HFFc6 (cell line): ENCODE data around the gene MS4A13. TPM values are rescaled to one million over a fixed set of nuclear protein-coding genes. Genes with fewer than 3 reads are reported as not detected.

Source experiments
- DNase-seq: peaks from one replicate; pipeline ENCODE4 v3.0.0-alpha.2; 2018
- H3K27ac Mint-ChIP-seq: 2 replicates; pipeline ENCODE4 v1.8.0; 2020; ENCODE audit warnings: mild to moderate bottlenecking, mixed read lengths
- H3K27me3 Mint-ChIP-seq: 2 replicates; pipeline ENCODE4 v1.8.0; 2021; ENCODE audit warnings: mild to moderate bottlenecking, moderate library complexity, mixed read lengths; ENCODE audit not compliant: insufficient read depth
- H3K36me3 Mint-ChIP-seq: 2 replicates; pipeline ENCODE4 v1.8.0; 2021; ENCODE audit warnings: low read depth, mixed read lengths
- H3K4me1 Mint-ChIP-seq: 2 replicates; pipeline ENCODE4 v1.8.0; 2020; ENCODE audit warnings: low read depth, mixed read lengths
- H3K4me3 Mint-ChIP-seq: 2 replicates; pipeline ENCODE4 v1.8.0; 2020; ENCODE audit warnings: mild to moderate bottlenecking, moderate library complexity, mixed read lengths
- H3K9me3 Mint-ChIP-seq: 2 replicates; pipeline ENCODE4 v1.8.0; 2020; ENCODE audit warnings: mild to moderate bottlenecking, mixed read lengths
- total RNA-seq, 6 experiments: library from RNA; stranded (reverse); fragmentation: NEBNext Ultra II Directional; extraction: Animal tissue kit (Norgen Biotek cat#: 25700); gene quantifications; 2 replicates in 1 of 6; 3 replicates in 5 of 6; pipeline ENCODE4 v1.2.3, GENCODE V29; 2021
- TF ChIP-seq, protein P1 (sequence below): fragments of 200-600 bp; sonication (generic); IDR thresholded peaks from 2 replicates; pipeline ENCODE4 v1.5.0; 2021; ENCODE audit warnings: antibody characterized with exemption, mild to moderate bottlenecking

MS4A13 gene
- total RNA-seq, 6 experiments from 2014 or later = not detected

DNA sequence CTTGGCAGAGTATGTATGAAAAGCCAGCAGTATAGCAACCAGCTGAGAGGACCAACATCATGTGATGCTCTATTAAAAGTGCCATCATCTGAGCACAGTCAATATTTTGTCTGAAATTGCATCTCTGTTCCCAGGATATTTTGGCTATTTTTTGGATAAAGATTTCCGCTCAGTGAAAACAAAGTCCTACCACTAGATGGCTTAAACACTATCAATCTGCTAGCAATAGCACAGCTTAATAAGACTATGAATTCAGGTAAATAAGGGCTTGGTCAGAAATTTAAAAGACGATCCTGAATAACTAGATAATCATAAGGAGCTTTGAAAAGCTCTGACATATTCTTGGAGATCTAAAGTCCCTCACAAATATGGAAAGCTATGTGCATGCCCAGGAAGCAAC lies 74.4 kb downstream of the MS4A13 start:
- TF ChIP-seq, protein P1, sequence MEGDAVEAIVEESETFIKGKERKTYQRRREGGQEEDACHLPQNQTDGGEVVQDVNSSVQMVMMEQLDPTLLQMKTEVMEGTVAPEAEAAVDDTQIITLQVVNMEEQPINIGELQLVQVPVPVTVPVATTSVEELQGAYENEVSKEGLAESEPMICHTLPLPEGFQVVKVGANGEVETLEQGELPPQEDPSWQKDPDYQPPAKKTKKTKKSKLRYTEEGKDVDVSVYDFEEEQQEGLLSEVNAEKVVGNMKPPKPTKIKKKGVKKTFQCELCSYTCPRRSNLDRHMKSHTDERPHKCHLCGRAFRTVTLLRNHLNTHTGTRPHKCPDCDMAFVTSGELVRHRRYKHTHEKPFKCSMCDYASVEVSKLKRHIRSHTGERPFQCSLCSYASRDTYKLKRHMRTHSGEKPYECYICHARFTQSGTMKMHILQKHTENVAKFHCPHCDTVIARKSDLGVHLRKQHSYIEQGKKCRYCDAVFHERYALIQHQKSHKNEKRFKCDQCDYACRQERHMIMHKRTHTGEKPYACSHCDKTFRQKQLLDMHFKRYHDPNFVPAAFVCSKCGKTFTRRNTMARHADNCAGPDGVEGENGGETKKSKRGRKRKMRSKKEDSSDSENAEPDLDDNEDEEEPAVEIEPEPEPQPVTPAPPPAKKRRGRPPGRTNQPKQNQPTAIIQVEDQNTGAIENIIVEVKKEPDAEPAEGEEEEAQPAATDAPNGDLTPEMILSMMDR = peak; percentile 41; the same call in 1 of the 2 replicates
- Mint-ChIP-seq H3K36me3 (no peaks in the 10 kb centered on the region), H3K4me1 (no peaks in the 10 kb centered on the region), H3K27me3 (no peaks in the 10 kb centered on the region), H3K9me3 (peaks cover 63% of the 10 kb centered on the region), H3K4me3 (no peak overlapping the region), H3K27ac (no peak overlapping the region)
- DNase-seq = no peak

Other genes starting within 250 kb of the MS4A13 start
- gene MS4A4A, start 234.7 kb upstream of the MS4A13 start, total RNA-seq = not detected
- gene MS4A6E, start 188.1 kb upstream of the MS4A13 start, total RNA-seq = not detected
- gene MS4A7, start 136.9 kb upstream of the MS4A13 start, total RNA-seq = not detected
- gene MS4A14, start 118.9 kb upstream of the MS4A13 start, total RNA-seq = not detected
- gene MS4A5, start 85.8 kb upstream of the MS4A13 start, total RNA-seq = not detected
- not detected for gene MS4A1, start 59.5 kb upstream of the MS4A13 start, total RNA-seq
- under 1 TPM in 1 of 6 experiments, not detected in 5; 0.18 TPM for gene MS4A12, start 22.6 kb upstream of the MS4A13 start, total RNA-seq
- gene MS4A8, start 184.2 kb downstream of the MS4A13 start, total RNA-seq = not detected
- not detected for gene MS4A18, start 209.3 kb downstream of the MS4A13 start, total RNA-seq
- gene MS4A15, start 241.5 kb downstream of the MS4A13 start, total RNA-seq = not detected